ENCODE data around the gene IQCM.
"Not testable (repeated sequence)": the region's sequence is repeated elsewhere in the genome, so short reads cannot be mapped to it uniquely, and the experiment has no call there.

IQCM gene

DNA sequence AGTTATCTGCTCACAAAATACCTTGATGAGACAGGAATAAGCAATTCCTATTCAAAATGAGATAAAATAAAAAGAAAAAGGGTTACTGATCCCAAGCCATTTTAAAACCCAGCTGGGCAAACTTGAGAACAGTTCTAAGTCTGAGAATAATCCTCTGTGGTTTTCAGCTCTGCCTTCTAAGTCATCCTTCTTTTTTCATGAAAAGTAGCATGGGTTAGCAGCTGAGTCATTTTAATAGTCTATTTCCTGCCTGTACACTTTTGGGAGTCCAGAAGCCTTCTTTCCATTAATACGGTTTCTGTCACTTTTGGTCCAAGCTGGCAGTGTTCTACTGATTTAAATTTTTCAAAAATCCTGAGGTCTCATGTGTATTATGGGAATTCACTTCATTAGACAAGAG, 374.3 kb downstream of the IQCM start:
- peak; percentile 43 for DNase-seq

DNA sequence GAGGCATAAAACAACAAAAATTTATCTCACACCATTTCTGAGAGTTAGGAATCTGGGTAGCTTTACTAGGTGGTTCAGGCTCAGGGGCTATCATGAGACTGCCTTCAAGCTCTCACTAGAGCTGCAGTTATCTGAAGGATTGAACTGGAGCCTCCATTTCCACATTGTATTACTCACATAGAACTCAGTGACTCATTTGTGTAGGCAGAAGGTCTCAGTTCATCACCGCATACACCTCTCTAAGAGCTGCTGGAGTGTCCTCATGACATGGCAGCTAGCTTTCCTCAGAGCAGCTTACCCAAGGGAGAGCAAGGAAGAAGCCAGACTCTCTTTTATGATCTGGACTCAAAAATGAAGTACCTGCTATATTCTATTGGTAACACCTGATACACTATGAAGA, 389.2 kb downstream of the IQCM start:
- DNase-seq, result no peak

DNA sequence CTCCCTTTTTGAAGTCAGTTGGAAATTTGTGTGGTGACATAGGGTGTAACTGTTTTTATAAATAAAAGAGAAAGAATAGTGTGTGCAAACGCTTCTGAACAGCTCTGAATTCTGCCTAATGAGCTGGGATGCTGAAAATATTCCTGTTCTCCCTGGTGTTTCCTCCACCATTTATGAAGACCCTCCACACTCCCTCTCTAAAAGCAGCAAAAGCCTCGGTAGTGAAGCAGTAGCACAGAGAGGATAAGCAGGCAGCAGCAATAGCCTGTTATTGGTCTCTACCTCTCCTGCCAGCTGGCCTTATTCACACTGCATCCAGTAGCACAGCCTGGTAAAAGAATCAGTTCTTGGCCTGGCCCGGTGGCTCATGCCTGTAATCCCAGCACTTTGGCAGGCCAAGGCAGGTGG, 406.1 kb downstream of the IQCM start:
- DNase-seq, result no peak

DNA sequence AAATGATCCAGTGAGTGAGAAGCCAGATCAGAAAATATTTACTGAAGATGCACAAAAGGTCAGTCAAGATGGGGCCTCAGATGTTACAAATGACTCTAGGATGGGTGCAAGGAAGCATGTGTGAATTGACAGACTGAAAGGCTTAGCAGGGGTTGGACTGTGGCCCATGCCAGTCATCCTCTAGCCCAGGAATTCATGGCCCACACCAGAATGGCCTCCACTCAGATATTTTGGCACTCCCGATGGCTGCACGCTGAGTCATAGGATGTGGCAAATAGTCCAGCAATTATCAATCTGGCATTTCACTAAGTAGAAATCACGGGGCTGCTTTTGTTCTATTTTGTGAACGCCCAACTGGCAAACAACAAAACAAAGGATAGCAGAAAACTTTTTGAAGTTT, 406.5 kb downstream of the IQCM start:
- DNase-seq, result peak; percentile 78

DNA sequence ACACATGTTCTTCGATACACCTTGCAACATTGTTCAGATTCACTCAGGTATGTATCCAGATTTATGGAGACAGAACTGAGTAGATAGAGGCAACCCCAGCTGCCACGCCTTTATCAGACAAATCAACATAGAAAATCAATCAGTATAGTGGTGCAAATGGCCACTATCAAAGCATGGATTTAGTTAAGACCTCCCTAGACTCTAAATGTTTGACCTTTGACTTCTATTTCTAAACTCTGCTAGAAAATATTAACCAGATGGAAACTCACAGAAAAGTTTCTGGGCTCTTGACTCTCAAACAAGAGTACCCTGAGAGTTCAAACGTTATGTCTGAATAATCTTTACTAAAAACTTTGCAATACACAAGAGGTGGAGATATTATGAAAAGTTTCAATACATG, 411.5 kb downstream of the IQCM start:
- DNase-seq, result no peak

DNA sequence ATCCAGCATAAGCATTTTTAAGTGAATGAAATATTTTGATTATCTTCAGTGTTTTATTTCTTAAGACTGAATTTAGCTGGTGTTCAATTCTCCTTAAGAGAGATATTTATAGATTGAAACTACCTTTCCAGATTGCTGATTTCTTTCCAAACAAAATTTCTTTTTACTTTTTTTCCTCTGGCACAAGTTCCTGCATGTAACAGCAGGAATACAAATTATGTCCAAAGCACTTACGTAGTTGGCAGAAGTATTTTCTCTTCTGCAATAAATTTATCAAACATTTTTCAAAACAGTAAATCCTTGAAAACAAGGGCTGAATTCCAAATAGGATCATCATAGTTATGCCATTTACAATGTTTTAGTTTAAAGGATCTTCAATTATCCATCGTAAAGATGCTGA, 412.6 kb downstream of the IQCM start:
- DNase-seq, result no peak

DNA sequence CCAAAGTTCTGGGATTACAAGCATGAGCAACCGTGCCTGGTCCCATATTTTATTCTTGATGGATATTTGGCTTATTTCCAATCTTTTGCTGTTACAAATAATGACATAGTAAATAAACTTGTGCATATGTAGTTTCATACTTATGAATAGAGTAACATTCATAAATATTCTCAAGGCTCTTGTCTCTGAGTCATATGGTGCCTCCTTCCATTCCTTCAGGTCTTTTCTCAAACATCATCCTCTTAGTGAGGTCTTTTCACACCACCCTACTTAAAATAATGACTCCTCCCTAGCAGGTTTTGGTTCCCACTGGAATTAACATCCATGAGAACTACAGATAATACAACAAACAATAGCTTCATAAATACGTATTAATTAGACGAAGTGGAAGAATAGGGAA, 416.6 kb downstream of the IQCM start:
- no peak for DNase-seq

DNA sequence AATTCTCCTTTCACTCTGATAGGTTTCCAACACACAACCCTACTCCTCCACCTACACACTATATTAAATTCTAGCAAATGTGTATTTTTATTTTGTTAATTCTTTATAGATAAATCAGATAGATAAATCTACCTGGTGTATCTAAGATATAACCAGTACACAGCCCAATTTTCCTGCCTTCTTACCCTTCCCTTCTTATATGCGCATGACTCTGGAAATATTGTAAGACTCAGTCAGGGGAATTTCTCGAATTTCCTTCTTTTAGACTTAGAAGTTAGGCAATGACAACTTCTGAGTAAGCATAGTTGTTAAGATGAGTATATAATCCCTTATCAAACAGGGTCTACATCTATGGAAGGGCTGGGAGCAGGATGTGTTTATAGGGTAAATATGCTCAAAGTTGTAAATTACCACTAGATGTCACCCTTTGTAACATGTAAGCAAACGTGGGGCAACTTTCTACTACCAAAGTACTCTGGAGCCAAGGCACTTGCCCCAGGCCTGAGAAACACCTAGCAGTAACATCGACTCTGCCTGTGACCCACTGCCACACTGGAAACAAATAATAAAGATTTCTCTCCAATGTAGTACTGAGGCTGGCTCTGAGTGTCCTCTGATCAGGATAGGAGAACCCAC, 444.7 kb downstream of the IQCM start:
- DNase-seq, result peak; percentile 58

DNA sequence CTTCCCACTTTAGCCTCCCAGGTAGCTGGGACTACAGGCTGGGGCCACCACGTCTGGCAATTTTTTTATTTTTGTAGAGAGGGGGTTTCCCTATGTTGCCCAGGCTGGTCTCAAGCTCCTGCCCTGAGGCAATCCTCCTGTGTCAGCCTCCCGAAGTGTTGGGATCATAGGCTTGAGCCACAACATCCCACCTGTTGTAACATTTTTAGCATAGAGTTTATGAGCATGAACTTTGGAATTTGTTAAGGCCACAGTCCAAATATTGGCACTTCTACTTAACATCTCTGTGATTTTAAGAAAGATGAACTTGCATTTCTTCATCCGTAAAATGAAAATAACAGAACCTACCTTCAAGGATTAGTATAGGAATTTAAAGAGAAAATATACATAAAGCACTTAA, 445.6 kb downstream of the IQCM start:
- no peak for DNase-seq

DNA sequence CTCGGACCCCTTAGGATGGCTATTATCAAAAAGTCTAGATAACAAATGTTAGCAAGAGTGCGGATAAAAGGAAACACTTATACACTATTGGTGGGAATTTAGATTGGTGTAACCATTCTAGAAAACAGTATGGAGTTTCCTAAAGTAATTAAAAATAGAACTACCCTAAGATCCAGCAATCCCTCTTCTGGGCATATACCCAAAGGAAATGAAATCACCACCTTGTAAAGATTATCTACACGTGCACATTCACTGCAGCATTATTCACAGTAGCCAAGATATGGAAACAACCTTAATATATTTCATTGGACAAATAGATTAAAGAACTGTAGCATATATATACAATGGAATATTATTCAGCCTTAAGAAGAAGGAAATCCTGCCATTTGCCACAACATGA, 462.4 kb downstream of the IQCM start:
- no peak for DNase-seq

DNA sequence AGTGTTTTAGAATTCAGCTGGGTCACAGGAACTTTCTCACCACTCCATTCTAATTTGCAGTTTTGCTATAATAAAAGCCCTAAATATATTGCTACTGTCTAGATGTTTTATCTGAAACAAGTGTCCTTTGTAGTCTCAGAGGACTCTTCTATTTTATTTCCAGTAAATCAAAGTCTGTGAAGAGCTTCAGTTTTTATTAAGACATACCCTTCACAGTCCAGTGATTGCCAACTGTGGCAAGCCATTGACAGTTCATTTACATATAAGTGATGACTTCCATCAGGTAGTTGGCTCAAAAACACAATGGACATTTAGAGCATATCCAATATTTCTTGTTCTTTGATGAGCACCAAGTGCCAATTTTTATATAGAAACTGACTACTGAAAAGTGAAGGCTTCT, 466.1 kb downstream of the IQCM start:
- DNase-seq, result no peak

DNA sequence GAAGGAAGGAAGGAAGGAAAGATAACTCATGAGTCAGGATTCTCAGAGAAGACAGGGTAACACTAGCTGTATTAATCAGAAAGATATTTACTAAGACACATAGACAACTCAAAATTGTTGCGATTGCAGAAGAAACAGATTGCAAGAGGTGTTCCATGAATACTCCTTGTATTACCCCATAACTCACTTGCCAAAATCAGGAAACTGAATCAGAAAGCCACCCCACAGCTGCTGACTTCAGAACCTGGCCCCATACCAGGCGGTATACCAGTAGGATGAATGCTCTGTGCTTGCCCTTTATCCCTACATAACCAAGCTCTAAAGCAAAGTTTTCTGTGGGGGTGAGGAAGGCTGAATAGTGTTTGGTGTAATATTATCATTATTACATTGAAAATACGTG, 468.5 kb downstream of the IQCM start:
- DNase-seq, result no peak

DNA sequence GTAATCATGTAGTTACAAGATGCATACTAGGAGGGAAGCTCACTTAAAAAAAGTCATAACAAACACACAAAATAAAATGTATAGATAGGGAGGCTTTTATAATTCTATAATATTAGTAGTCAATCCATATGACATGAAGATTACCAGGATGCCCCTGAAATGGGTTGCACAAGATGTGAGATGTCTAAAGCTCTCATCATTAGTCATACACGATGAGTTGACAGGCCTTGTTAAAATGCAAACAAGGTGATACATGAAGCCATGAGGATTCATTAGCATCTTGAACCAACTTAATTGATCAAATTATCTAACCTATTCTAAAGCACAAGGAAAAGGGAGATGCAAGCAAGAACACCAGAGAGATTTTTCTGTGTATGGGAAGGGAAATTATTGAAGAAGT, 470.2 kb downstream of the IQCM start:
- no peak for DNase-seq

DNA sequence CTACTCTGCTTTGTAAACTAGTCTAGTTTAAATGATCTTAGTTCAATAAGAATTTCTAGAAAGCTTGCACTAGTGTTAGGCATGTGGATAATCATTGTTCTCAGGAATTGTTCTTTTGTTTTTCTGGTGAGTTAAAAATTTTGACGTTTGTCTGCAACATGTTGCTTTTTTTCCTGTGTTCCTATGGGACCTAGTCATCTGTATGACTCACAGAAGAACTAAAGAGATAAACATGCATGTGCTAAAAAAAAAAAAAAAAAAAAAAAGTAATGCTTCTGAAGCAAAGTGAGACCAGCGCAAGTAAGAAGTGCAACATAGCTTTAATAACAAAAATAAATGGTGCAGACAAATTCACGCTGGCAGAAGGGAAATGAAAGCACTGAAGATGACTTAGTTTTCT, 471.2 kb downstream of the IQCM start:
- DNase-seq, result peak; percentile 32

DNA sequence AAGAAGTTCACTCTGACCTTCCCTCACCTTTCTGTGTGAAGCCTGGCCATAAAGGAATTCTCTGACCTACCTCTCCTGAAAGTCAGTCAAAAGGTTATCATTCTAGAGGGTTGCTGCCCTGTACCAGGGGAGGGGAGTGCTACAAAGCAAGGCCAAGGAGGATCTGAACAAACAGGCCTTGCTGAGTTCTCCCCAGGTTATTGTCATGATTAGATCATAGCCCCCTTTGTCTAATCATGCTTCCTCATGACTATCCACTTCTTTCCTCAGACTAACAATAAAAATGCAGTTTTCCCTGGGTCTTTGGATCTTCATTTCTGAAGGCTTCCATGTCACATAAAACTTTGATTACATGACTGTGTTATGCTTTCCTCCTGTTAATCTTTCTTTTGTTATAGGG, 472.0 kb downstream of the IQCM start:
- DNase-seq, result no peak

DNA sequence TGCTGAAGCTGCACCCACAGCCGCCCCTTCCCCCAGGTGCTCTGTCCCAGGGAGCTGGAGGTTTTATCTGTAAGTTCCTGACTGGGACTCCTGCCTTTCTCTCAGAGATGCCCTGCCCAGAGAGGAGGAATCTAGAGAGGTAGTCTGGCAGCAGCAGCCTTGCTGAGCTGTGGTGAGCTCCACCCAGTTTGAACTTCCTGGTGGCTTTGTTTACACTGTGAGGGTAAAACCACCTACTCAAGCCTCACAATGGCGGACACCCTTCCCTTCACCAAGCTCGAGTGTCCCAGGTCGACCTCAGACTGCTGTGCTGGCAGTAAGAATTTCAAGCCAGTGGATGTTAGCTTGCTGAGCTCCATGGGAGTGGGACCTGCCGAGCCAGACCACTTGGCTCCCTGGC, 474.5 kb downstream of the IQCM start:
- not testable (repeated sequence) for DNase-seq

DNA sequence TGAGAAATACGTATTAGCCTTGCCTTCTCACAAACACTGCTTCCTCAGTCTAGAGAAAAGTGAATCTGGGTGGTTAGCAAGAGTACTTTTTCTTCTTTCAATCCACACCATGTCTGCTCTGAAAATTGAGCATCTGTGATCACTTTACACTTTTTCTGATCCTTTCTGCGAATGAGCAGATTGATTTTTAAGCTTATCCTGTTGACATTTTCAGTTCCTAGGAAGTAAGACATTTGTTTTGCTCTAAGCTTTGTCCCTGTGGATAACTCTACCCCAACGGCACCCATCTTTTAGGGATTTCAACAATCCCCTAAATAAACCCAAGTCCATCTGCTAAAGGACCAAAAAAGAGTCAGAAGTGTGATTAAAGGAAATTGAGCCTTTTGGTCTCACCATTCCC, 487.5 kb downstream of the IQCM start:
- DNase-seq, result no peak

DNA sequence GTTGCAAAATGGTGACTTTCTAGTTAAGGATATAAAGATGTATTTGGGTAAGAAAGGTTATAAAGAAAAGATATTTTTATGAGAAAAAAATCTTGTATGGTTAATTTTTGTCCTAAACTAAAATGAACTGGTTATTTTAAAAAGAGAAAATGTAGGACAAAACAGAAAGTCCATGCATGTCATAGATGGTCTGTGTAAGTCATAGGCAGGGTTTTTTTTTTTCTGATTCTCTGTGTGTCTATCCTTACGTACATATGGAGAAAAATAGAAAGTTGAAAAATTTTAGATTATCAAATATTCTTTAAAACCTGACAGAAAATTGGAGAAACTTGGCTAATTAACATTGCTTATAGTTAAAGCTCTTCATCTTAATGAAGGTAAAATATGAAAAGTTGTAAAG, 493.4 kb downstream of the IQCM start:
- no peak for DNase-seq

DNA sequence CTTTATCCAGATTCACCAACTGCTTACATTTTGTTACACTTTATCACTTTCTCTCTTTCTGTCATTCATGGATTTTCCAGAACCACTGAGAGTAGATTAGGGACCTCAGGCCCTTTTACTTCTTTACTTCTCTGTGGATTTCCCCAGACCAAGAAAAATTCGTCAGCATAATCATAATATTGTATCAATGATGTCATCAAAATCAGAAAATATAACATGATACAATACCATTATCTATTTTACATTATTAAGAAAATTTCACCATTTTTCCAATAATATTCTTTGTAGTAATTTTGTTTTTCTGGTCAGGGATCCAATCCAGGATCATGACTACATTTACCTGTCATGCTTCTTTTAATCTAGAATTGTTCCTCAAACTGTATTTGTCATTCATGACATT, 494.2 kb downstream of the IQCM start:
- no peak for DNase-seq

DNA sequence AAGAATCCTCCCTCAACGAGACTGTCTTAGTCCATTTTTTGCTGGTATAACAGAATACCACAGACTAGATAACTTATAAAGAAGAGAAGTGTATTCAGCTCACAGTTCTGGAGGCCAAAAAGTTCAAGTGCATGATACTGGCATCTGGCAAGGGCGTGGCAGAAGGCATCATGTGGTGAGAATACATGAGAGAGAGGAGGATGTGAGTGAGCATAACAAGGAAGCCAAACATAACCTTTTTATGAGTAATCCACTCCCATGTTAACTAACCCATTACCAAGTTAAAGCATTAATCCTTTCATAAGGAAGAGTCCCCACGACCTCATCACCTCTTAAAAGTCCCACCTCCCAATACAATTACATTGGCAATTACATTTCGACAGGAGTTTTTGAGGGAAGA, 504.6 kb downstream of the IQCM start:
- no peak for DNase-seq

DNA sequence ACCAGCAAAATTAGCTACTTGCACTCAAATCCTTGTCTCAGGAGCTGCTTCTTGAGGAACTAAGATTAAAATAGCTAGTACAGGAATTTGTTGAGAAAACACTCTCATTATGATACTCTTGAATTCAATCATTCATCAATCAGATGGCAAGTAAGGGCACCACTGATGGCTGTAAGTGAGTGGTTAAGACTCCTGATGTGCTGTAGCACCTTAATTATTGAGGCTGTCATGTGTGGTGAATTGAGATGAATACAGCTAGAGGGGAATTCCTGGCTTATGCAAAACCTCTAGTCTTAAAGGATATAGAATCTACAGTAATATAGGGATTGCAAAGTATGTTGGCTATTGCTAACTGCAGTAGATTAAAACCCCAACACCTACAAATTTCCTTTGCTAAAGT, 509.1 kb downstream of the IQCM start:
- DNase-seq, result no peak
